AG04450 (cell line): ENCODE data around the gene TEDC1. TPM values are rescaled to one million over a fixed set of nuclear protein-coding genes. Genes with fewer than 3 reads are reported as not detected.

Source experiments
- CTCF ChIA-PET: fragments of 300-600, 350-600 bp; formaldehyde crosslinking; extraction: SDS; loops from one replicate; lab custom pipeline; 2022; ENCODE audit warnings: antibody characterized with exemption, inconsistent platforms; lab: Charles Lee
- POLR2A ChIA-PET: fragments of 350-600 bp; formaldehyde crosslinking; extraction: SDS; loops from one replicate; lab custom pipeline; 2021; ENCODE audit warnings: antibody characterized with exemption, inconsistent platforms; lab: Yijun Ruan, JAX
- DNase-seq: peaks from one replicate; pipeline ENCODE4 v3.0.0-alpha.2; 2011; ENCODE audit warnings: low read depth, low spot score
- H3K27ac ChIP-seq: one replicate; pipeline ENCODE4 v1.5.1; 2012; ENCODE audit warnings: low read depth, low read length, control low read depth
- H3K27me3 ChIP-seq: one replicate; pipeline ENCODE4 v1.6.0; 2012; ENCODE audit warnings: low read length; ENCODE audit not compliant: control insufficient read depth, insufficient read depth
- H3K4me3 ChIP-seq: 2 replicates; pipeline ENCODE4 v1.5.1; 2011; ENCODE audit warnings: mild to moderate bottlenecking, low read depth, low read length, control low read depth
- H3K9me3 ChIP-seq: 2 replicates; pipeline ENCODE4 v1.5.1; 2012; ENCODE audit warnings: low read length; ENCODE audit not compliant: control insufficient read depth, insufficient read depth
- CTCF ChIP-seq: IDR thresholded peaks from 2 replicates; pipeline ENCODE4 v1.5.1; 2011; ENCODE audit warnings: low read depth, low read length, control low read depth, inconsistent platforms
- polyA plus RNA-seq: library from polyadenylated mRNA; depleted of rRNA; stranded (reverse); fragments of >200 nt; gene quantifications from 2 replicates; pipeline ENCODE4 v1.2.3, GENCODE V29; 2011

Gene TEDC1
- polyA plus RNA-seq, 1 experiment = 1.7 TPM

GRCh38 chr14:105527381-105527825, 36.4 kb downstream of the TEDC1 start:
- no peak overlapping the region for H3K27ac ChIP-seq
- H3K27me3 ChIP-seq = peaks cover 3% of the 10 kb centered on the region
- CTCF ChIA-PET = interaction anchor here (1.7 to 2.1 kb wide), 2 partner anchors 11 to 47 kb away, joined by 6 to 13 read pairs; no protein-coding TSS in a partner anchor
- H3K4me3 ChIP-seq = peak overlapping the region; percentile 59
- POLR2A ChIA-PET = no interaction called here
- H3K9me3 ChIP-seq = peaks cover 3% of the 10 kb centered on the region; the same call in 1 of the 2 replicates
- no peak for TF ChIP-seq CTCF
- DNase-seq = no peak

- Histone ChIP-seq H3K27ac (no peak overlapping the region), H3K4me3 (peak overlapping the region; percentile 59), H3K27me3 (peaks cover 3% of the 10 kb centered on the region), H3K9me3 (peaks cover 3% of the 10 kb centered on the region; the same call in 1 of the 2 replicates)
- peak; percentile 8 for DNase-seq
- CTCF ChIA-PET = interaction anchor here (0.6 to 2.1 kb wide), 21 partner anchors 9 to 1154 kb away, joined by 3 to 13 read pairs (median 4); no protein-coding TSS in a partner anchor
- TF ChIP-seq CTCF = peak; percentile 70
- POLR2A ChIA-PET = interaction anchor here (0.6 kb wide), 1 partner anchor 48 kb away, joined by 4 read pairs; no protein-coding TSS in a partner anchor
Observed at GRCh38 chr14:105527826-105528585, 37.0 kb downstream of the TEDC1 start.

DNA sequence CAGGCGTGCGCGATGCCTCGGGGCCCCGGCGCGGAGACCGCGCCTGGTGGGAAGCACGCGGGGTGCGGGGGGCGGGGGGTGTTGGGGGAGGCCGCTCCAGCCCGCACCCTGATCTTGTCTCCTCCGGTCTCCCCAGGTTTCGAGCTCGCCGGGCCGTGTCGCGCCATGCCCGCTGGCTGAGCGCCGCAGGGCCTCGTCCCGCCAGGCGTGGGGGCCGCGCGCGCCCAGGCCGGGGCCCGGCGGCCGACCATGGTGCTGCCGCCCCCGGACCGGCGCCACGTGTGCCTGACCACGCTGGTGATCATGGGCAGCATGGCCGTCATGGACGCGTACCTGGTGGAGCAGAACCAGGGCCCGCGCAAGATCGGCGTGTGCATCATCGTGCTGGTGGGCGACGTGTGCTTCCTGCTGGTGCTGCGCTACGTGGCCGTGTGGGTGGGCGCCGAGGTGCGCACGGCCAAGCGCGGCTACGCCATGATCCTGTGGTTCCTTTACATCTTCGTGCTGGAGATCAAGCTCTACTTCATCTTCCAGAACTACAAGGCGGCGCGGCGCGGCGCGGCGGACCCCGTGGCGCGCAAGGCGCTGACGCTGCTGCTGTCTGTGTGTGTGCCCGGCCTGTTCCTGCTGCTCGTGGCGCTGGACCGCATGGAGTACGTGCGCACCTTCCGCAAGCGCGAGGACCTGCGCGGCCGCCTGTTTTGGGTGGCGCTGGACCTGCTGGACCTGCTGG, 37.7 kb downstream of the TEDC1 start:
- Histone ChIP-seq H3K27ac (no peak overlapping the region), H3K27me3 (peaks cover 9% of the 10 kb centered on the region), H3K4me3 (0 out of 2 replicates have a peak overlapping the region, but pooled peaks have one; percentile 17), H3K9me3 (peaks cover 3% of the 10 kb centered on the region; the same call in 1 of the 2 replicates)
- no peak for DNase-seq
- POLR2A ChIA-PET = interaction anchor here (0.6 kb wide), 1 partner anchor 48 kb away, joined by 4 read pairs; no protein-coding TSS in a partner anchor
- CTCF ChIA-PET = interaction anchor here (0.5 to 2.1 kb wide), 25 partner anchors 8 to 1153 kb away, joined by 3 to 13 read pairs (median 4); no protein-coding TSS in a partner anchor
- no peak for TF ChIP-seq CTCF

- TF ChIP-seq CTCF = no peak
- DNase-seq = no peak
- CTCF ChIA-PET = interaction anchor here (0.9 to 2.1 kb wide), 8 partner anchors 8 to 83 kb away, joined by 3 to 13 read pairs (median 8); no protein-coding TSS in a partner anchor
- Histone ChIP-seq H3K27ac (no peak overlapping the region), H3K4me3 (no peak overlapping the region), H3K27me3 (peaks cover 13% of the 10 kb centered on the region), H3K9me3 (peaks cover 3% of the 10 kb centered on the region; the same call in 1 of the 2 replicates)
- POLR2A ChIA-PET = no interaction called here
Observed at GRCh38 chr14:105529319-105529568, 38.2 kb downstream of the TEDC1 start.
